K562 (cell line): ENCODE data around the gene EXOC4. TPM values are rescaled to one million over a fixed set of nuclear protein-coding genes. Genes with fewer than 3 reads are reported as not detected.

Source experiments
- AFF1 ChIP-seq, 2 experiments: fragments of 450-650 bp; IDR thresholded peaks; 2 replicates each; pipeline ENCODE4 v1.6.1; 2018; ENCODE audit warnings: mild to moderate bottlenecking in 2 of 2, low read depth in 1 of 2; ENCODE audit not compliant: partially characterized antibody in 2 of 2
- CEBPG ChIP-seq, 3 experiments: fragments of 200-800 bp in 1 of 3; sonication (Bioruptor generic) in 1 of 3; sonication (generic) in 1 of 3; formaldehyde crosslinking in 1 of 3; IDR thresholded peaks in 2 of 3; conservative IDR thresholded peaks in 1 of 3; 2 replicates each; pipeline versions ENCODE4 v1.6.1 to v1.8.0; 2016 to 2022; ENCODE audit warnings: missing compliant biosample characterization in 2 of 3, missing genetic modification characterization in 2 of 3, mild to moderate bottlenecking in 1 of 3, missing genetic modification reagents in 1 of 3
- CHAMP1 ChIP-seq: fragments of 450-650 bp; IDR thresholded peaks from 2 replicates; pipeline ENCODE4 v1.6.1; 2016; ENCODE audit warnings: mild to moderate bottlenecking
- FOS ChIP-seq: IDR thresholded peaks from 3 replicates; pipeline ENCODE4 v1.6.1; 2011; ENCODE audit not compliant: insufficient read length; ENCODE audit errors: extremely low read depth
- MBD1 ChIP-seq: fragments of 250-450 bp; sonication (Bioruptor Pico); IDR thresholded peaks from 2 replicates; pipeline ENCODE4 v1.8.0; 2022; ENCODE audit warnings: inconsistent platforms
- XRCC4 ChIP-seq: IDR thresholded peaks from one replicate; pipeline ENCODE4 v1.6.1; 2011; ENCODE audit not compliant: insufficient read depth, insufficient read length; ENCODE audit errors: extremely low read depth
- ZBTB1 ChIP-seq: sonication (generic); formaldehyde crosslinking; IDR thresholded peaks from 2 replicates; pipeline ENCODE4 v1.8.1; 2023; ENCODE audit warnings: missing genetic modification reagents, low read depth, mild to moderate bottlenecking, borderline replicate concordance
- ZNF277 ChIP-seq: fragments of 250-450 bp; sonication (Bioruptor Pico); IDR thresholded peaks from 2 replicates; pipeline ENCODE4 v1.8.0; 2022; ENCODE audit warnings: inconsistent platforms, mild to moderate bottlenecking, moderate library complexity, borderline replicate concordance
- polyA plus RNA-seq, 8 experiments: library from polyadenylated mRNA; depleted of rRNA in 4 of 8; stranded (reverse) in 5 of 8; unstranded in 3 of 8; fragments of >200 nt; fragmentation: Nextera tagmentation in 2 of 8; fragmentation: Illumina TruSeq in 1 of 8; extraction: Ambion mirVana in 2 of 8; extraction: Trizol in 1 of 8; gene quantifications; 2 replicates each; pipeline versions ENCODE4 v1.2.1 to v1.2.3, GENCODE V29; 2011 to 2014; ENCODE audit warnings: inconsistent platforms in 1 of 8, missing spikeins in 1 of 8
- total RNA-seq, 7 experiments: library from RNA; depleted of rRNA in 6 of 7; stranded (reverse); fragments of >200 nt in 6 of 7; fragmentation: Illumina TruSeq in 2 of 7; extraction: Trizol in 2 of 7; gene quantifications; 2 replicates each; pipeline versions ENCODE4 v1.2.1 to v1.2.3, GENCODE V29; 2011 to 2021; ENCODE audit warnings: low replicate concordance in 1 of 7

The EXOC4 gene
- total and polyA plus RNA-seq, 9 of the 15 experiments (the other 6 are each of a cell fraction or from before 2014, with no cell fraction given), result 18.5 to 73.1 (median 46.6) TPM

- TF ChIP-seq CHAMP1 (no peak), ZBTB1 (CRISPR knock-in tag) (no peak), CEBPG (CRISPR knock-in tag; IDR thresholded peaks at IDR 0.05) (no peak), CEBPG (tag; conservative IDR thresholded peaks at IDR 0.05 in 1 of 2, IDR thresholded peaks at IDR 0.05 in 1 of 2) (no peak), FOS (no peak), MBD1 (CRISPR knock-in tag) (no peak), XRCC4 (no peak), ZNF277 (CRISPR knock-in tag) (no peak), AFF1 (IDR thresholded peaks at IDR 0.05; ENCODE audit: low read depth in 1 of 2, partially characterized antibody in 2 of 2) (no peak)
Observed at GRCh38 chr7:133237545-133237944, 15.3 kb upstream of the EXOC4 start (continued).
